Stimulated activated CD4-positive, alpha-beta T cell treated with anti-CD3 and anti-CD28 coated beads, Interleukin-12 subunit alpha, Interleukin-12 subunit beta, amount 100 ng/mL, for 4 hours (primary cell): ENCODE measurements around the gene PRR5L.
A peak's percentile ranks its signal among the peaks of the same experiment; 100 is the strongest.
"Not testable (repeated sequence)": the region's sequence is repeated elsewhere in the genome, so short reads cannot be mapped to it uniquely, and the experiment has no call there.

Experiments
- DNase-seq: peaks from one replicate; pipeline ENCODE4 v3.0.0-alpha.2; 2020

Gene PRR5L

DNA sequence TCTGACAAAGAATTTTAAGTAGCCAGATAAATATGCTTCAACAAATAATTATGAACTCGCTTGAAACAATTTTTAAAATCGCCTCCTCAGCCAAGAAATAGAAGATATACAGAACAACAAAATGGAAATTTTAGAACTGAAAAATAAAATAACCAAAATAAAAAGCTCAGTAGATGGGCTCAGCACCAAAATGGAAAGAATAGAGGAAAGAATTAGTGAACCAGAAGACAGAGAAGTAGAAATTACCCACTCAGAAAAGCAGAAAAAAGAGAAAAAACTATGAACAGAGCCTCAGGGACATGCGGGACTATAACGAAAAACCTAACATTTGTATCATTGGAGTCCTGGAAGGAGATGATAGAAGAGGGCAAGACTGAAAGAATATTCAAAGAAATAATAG, 14.2 kb upstream of the PRR5L start:
- no peak for DNase-seq

DNA sequence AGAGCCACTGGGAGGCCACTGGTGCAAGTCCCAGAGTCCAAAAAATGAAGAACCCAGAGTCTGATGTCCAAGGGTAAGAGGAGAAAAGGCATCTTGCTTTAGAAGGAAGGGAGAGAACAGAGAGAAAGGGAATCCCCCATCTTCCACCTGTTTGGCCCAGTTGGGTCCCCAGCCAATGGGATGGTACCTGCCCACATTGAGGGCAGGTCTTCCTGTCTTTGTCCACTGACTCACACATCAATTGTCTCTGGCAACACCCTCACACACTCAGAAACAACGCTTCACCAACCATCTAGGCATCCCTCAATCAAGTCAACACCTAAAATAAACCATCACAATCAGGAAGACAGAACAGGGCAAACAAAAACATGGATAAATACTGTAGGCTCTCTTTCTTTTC, 13.2 kb upstream of the PRR5L start:
- no peak for DNase-seq

DNA sequence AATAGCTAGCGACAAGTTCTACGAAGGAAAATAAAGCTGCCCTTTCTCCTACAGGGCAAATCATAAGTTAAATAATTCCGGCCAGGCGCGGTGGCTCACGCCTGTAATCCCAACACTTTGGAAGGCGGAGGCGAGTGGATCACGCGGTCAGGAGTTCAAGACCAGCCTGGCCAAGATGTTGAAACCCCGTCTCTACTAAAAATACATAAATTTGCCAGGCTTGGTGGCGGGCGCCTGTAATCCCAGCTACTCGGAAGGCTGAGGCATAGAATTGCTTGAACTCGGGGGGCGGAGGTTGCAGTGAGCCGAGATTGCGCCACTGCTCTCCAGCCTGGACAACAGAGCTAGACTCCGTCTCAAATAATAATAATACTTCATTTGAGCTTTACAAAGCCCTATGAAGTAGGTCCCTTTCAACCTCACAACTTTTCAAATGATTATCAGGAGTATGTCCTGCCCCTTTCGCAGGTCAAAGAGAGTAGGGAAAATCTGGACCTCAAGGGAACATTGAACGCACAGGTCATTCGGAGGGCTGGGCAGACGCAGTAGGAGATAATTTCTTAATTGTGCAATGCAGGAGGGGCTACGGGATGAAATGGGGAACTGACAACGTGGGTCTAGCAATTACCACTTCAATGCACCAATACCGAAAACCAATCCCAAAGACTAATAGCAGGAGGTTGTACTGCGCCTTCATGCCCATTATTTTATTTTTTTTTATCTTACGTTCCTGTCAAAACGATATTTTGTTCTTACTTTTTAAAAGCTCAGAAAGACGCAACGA, 7.5 kb upstream of the PRR5L start:
- DNase-seq = no peak

DNA sequence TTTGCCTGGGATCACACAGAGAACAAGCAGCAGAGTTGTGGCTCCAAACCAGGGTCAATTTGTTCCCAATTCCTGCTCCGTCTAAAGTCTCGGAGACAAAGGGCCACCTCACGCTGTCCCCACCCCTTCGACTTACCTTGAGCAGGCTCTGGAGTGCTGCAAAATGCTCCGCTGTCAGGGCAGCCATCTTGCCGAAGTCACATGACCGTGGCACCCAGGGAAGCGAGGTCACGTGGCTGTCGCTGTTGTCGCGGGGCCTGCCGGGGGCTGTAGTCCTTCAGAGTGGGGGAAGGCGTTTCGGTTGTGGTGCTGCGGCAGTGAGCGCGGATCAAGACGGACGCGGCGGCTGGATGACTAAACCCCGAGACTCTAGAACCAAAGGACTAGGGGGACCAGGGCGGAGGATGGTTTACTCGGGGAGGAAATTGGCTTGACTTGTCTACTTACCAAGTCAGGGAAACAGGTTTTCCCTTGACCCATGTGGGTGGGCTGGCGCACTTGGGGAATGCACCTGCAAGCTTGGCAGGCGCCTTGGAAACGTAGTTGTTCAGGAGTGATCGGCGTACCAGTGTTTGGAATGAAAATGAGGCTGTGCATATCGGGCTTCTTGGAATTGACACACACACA, 6.7 kb upstream of the PRR5L start, which contains the start of gene COMMD9:
Gene COMMD9 (minus strand): TSS at position 199 of the 627 bp plus-strand sequence. CDS start 12 bp downstream, at position 187.
- peak; percentile 89 for DNase-seq

DNA sequence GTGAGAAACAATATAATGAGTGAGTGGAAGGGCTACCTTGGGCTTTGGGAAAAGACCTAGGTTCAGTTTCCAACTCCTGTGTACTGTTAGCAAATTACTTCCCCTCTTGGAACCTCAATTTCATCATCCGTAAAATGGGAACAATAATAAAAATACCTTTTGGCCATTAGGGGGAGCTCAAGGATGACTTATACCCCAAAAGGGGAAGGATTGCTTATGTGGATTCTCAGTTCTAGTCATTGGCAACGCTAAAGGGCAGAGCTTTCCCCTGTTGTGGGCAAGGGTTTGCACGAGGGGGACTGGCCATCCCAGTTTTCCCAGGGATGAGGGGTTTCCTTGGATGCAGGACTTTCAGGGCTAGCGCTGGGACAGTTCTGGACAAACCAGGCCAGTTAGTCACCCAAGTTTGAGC, 3.8 kb upstream of the PRR5L start:
- DNase-seq = no peak

DNA sequence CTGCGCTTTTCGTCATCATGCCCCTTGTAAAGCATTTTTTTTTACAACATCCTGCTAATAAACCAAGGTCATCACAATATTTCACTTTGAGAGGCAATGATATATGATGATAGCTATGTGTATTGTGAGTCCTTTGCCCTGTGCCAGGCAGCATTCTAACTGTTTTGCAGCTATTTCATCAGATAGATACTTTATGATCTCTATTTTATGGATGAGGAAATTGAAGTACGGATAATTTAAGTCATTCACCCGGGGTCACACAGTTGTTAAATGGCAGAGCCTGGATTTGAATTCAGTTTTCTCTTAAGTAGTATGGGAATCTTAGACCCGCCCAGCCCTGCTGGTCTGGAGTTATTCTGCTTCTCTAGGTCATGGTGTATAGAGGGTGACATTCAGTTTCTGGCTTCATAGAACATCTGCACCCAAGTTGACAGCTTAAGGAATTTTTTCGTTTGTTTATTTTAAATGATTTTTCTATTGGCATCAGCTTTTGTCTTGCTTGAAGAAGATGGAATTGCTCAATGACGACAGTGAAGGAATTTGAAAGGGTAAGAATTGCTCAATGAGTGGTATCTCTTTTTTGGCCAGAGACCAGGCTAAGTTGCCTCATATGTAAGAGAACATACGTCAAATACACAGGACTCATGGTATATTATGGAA, 926 bp downstream of the PRR5L start:
- no peak for DNase-seq

DNA sequence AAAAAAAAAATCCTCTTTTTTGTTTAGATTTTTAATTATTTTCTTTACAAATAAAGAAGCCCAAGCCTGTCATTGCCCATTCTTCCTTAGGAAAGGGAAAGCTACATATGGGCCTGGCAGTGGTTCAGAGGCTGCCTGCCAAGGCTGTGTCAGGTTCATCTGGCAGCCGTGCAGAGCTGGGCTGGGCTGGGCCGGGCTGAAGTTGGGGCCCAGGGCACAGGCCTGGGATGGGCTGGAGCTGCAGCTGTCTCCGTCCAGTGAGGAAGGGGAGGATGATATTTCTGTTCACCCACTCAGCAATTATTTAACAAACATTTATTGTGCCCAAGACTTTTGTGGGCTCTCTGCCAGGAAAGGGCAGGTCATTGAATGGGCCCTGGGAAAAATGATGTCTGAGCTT, 4.6 kb downstream of the PRR5L start:
- DNase-seq = no peak

DNA sequence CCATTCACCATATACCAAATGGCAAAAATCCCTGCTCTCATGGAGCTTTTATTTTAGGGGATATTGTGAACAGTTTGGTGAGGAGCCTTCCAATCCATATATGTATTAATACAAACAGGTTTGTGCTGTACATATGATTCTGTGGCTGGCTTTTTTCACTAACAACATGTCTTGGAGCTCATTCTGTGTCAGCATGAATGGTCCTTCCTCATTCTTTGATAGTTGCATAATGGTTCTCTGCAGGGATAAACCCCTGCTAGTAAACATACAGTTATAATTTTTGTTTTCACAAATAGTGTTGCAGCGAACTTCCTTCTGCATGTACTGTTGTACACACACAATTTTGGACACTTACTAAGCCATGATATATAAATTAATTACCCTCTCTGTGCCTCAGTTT, 8.3 kb downstream of the PRR5L start:
- no peak for DNase-seq

DNA sequence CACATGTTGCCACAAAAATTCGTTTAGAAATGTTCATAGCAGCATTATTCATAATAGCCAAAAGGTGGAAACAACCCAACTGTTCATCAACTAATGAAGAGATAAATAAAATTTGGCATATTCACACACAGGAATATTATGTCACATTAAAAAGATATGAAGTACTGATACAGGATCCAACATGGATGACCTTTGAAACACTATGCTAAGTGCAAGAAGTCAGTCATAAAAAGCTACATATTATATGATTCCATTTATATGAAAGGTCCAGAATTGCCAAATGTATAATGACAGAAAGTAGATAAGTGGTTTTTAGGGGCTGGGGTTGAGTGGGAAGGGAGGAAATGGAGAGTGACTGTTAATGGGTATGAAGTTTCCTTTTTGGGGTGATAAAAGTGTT, 9.0 kb downstream of the PRR5L start:
- no peak for DNase-seq

DNA sequence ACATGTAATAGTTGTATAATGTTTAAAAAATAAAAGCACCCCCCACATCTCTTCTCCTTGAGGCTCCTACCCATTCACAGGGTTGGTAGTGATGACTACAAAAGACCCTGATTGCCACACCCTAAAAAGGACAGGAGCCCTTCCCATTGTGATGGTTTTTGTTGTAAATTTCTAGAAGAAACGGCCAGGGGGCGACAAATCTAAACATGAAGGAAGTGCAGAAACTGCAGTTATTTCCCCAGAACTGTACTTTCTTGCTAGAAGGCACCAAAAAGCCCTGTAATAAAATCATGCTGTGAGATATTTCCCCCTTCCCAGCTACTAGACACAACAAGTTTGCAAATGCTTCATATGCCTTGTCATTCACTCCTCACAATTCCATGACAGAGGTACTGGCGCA, 10.8 kb downstream of the PRR5L start:
- DNase-seq = no peak

DNA sequence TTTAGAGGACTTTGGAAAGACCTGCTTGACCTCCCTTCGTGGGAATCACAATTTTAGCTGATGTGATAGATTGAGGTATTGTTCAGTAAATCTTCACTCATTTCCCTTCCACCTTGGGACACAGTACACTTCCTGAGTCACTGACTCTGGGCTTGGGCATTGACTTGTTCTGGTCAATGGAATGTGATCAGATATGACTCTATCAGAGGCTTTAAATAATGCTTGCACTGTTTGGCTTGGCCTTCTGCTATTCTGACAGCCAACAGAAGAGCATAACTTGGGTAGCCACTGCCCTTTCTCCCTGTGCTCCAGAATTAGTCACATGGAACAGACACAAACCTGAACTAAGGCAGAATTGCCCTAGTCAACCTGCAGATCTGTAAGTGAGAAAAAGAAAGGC, 12.5 kb downstream of the PRR5L start:
- DNase-seq = no peak

DNA sequence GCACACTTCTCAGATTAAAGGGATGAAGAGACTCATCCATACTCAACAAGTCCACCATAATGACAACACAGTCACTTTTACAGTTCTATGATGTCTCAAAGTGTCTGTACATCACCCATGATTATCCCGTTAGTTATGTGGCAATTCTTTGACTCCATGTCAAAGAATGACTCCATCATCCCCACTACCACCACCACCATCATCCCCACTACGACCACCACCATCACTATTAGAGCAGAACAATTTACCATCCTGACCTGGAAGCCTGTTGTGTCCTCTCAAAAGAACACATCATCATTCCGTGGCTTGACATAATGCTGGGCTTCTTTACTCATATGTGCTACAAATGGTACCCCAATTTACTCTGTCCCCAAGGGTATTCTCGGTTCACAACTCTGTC, 13.7 kb downstream of the PRR5L start:
- no peak for DNase-seq

DNA sequence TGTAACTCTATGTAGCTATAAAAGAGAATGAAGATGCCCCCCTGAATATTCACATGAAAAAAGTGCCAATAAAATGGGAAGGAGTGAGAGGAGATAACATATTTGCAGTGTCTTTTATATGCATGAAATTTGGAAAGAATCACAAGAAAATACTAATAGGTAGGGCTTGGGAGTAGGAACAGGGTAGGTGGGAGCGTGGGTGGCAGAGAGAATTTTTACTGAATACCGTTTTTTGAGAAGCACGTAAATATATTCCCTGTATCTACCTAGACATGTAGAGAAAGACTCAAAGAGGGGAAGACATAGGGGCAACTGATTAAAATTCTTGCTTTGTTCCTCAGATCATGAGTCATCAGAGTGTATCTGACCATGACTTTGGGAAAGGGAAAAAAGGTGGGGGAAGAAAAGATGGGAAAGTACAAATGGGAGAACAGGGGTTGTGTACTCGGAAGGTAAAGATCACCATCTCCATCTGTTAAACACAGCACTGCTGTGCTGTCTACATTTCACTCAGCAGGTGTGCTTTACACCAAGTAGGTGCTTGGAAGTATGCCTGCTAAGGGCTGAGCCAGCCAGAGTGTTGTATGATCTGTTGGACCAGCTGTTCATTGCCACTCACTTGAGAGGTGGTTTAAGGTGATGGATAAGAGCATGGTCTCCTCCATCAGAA, 16.0 kb downstream of the PRR5L start:
- DNase-seq = no peak

DNA sequence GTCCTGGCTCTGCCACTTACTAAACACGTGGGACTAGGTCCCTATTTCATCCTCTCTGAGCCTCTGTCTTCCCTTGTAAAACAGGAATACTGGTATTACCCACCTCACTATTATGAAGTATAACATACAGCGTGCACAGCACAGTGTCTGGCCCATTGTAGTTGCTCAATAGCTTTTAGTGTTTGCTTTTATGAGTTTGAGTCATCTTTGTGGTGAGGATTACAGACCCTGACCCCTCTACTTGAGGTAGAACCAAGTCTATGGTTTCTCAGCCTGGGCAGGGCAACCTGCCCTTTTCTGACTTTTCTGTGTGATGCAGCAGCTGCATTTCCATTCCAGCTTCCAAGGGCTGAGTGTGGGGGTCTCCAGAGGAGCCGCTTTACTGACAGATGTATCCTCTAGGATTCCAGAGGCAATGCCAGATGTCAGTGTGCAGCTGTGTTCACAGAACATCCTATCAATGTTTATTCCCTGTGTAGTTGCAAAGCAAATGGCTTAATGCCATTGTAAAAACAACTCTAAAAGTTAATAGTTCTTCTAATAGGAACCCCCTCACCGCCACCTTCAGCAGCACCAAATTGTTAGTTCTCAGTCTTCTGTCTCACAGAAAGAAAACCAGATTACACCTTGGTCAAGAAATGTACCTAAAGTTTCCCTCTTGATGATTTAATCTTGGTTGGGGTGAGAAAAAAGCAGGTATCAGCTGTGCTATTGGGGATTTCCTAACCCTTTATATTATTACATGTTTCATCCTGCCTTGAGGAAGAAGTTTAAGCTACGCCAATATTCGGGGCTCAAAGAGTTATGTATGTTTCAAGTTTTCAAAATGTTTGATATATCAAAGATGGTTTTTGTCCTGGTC, 16.8 kb downstream of the PRR5L start:
- no peak for DNase-seq

DNA sequence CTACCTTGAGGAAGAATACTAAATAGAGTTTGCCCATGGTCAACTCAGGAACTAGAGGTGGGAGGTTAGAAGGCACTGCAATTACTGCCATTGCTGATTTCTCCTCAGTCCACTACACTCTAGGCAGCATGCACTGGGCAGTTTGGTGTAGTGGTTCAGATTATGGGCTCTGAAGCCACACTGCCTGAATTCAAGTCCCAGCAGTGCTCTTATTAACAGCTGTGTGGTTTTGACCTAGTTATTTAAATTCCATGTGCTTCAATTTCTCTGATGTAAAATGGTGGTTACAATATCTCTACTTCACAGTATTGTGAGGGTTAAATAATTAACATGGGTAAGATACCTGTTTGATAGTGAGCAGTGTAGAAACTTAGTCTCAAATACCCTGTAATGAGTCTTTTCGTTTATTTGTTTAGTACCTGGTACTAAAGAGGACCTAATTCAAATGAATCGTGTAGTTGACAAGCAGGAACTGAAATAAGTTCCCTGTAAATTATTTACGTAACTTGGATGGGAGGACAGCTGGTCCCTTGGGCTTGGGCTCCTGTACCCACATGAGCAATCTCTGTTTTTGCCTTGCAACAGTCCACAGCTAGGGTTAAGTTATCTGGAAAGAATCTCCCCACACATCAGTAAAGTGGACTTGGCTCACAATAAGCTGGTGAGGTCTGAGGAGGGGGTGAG, 17.8 kb downstream of the PRR5L start:
- DNase-seq = no peak

DNA sequence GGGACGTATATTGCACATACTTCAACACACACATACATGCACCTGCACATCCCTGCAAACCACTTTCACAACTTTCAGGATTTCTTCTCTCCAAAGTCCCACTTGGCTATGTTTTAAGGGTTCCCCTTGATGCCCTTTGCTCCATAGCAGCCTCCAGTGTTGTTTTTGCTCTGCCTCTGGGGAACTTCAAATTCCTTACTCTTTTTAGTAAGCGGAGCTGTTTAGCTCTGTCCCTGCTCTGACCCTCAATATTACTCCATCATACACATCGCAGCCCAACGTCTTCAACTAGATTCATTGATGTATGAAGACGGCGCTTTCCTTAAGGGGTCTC, 18.3 kb downstream of the PRR5L start:
- no peak for DNase-seq

DNA sequence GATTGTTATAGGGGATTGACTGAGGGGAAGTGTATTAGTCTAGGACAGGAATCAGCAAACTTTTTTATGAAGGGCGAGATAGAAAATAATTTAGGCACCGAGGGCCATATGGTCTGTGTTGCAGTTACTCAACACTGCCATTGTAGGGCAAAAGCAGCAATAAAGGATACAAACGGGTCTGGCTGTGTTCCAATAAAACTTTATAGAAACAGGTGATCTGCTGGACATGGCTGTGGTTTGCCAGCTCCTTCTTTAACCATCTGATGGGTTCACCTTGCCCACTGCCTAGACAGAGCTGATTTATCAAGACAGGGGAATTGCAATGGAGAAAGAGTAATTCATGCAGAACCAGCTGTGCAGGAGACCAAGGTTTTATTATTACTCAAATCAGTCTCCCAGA, 20.0 kb downstream of the PRR5L start:
- no peak for DNase-seq

DNA sequence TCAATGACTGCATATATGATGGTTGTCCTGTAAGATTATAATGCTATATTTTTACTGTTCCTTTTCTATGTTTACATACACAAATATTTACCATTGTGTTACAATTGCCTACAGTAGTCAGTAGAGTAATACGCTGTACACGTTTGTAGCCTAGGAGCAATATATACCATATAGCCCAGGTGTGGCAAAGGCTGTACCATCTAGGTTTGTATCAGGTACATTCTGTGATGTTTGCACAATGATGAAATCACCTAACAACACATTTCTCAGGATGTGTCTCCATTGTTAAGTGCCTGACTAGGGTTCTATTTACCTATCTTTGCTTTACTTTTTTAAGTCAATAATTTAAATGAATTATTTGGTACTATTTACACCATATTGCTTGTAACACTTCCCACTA, 21.9 kb downstream of the PRR5L start:
- DNase-seq = no peak

DNA sequence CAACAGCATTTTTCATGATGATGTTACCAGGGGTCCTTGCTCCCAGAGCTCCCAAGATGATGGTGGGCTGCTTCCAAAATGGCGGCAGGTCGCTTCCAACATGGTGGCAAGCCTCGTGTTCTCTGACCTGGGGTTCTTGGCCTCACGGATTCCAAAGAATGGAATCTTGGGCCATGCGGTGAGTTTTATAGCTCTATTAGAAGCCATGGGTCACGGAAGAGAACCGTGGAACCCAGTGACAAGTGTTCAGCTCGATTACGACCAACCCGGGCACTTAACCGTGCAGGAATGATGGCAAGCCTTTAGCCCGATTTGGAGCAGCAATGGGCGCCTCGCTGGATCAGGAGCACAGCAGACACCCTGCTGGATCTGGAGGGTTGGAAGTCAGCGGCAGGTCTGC, 28.9 kb downstream of the PRR5L start:
- DNase-seq = not testable (repeated sequence)

DNA sequence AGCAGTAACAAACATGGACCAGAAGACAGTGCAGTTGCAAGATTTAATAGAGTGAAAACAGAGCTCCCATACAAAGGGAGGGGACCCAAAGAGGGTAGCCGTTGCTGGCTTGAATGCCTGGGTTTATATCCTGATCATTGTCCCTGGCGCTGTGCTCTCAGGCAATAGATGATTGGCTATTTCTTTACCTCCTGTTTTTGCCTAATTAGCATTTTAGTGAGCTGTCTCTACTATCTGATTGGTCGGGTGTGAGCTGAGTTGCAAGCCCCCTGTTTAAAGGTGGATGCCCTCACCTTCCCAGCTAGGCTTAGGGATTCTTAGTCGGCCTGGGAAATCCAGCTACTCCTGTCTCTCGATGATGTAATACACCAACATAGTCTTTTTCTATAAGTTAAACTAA, 29.3 kb downstream of the PRR5L start:
- not testable (repeated sequence) for DNase-seq

DNA sequence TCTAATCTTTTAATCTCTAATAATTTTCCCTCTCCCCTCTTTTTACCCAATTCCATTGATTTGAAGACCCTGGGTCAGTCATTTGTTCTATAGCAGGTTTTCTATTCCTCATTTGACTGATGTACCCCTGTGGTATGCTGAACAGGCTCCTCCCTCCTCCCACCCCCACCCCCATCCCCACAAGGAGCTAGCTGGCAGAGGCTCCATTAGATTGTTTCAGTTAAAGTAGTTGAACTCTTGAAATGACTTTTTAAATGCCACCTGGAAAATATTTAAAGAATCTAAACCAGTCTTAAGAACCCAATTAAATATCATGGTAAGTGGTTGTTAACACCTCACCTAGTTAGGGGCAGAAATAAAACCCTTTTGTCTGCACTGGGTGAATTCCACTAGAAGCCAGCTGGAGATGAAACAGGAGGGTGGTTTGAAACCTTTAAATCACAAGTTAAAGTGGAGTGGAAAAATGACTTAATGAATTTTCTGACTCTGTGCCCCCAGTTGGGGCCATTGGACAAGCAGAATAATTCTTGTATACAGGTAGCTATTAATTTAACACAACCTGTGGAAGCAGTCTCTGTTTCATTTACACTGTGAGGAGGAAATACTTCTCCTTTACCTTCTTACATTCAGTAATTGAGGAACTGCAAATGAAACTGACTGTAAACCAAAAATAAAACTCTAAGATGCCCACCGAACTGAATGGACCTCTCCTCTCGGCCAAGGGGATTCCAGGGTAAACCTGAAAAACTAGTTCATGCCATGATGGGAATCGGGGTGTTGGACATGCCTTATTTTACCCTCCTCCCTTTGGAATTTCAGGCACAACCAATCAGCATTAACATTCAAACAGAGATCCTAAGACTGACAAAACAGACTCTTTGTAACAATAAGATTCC, 30.7 kb downstream of the PRR5L start:
- DNase-seq = no peak
